Naive thymus-derived CD4-positive, alpha-beta T cell (primary cell): ENCODE results near the gene C4A. TPM values are rescaled to one million over a fixed set of nuclear protein-coding genes. Genes with fewer than 3 reads are reported as not detected.
"Not testable (repeated sequence)": the region's sequence is repeated elsewhere in the genome, so short reads cannot be mapped to it uniquely, and the experiment has no call there.

Source experiments
- ATAC-seq: fragments of 150-1000 bp; cut with Tn5 transposase; 2 replicates; pipeline ENCODE4 v1.10.0; 2021; ENCODE audit warnings: mild to moderate bottlenecking, moderate library complexity
- CTCF ChIA-PET: fragments of 350-600 bp; sonication (Branson Sonifier 250); formaldehyde crosslinking; loops from one replicate; lab custom pipeline; 2021; ENCODE audit warnings: antibody characterized with exemption; lab: Charles Lee
- POLR2A ChIA-PET: fragments of 350-600 bp; sonication (Branson Sonifier 250); formaldehyde crosslinking; loops from one replicate; lab custom pipeline; 2021; ENCODE audit warnings: antibody characterized with exemption, inconsistent platforms; lab: Charles Lee
- DNase-seq, 9 donors: peaks; one replicate each; pipeline versions ENCODE4 v3.0.0 to v3.0.0-alpha.2; 2020 to 2022; ENCODE audit warnings: mixed read lengths in 1 of 9
- H3K27ac ChIP-seq: one replicate; pipeline ENCODE4 v1.7.0; 2013; ENCODE audit warnings: mild to moderate bottlenecking, low read depth, low read length, moderate library complexity
- H3K27me3 ChIP-seq, 2 donors: one replicate each; pipeline ENCODE4 v1.7.0; 2013; ENCODE audit warnings: low read length in 2 of 2, mild to moderate bottlenecking in 2 of 2, moderate library complexity in 2 of 2; ENCODE audit not compliant: control insufficient read depth in 2 of 2, insufficient read depth in 2 of 2
- H3K36me3 ChIP-seq, 3 experiments: 1 replicate in 2 of 3; 2 replicates in 1 of 3; pipeline ENCODE4 v1.7.0; 2013; ENCODE audit warnings: low read length in 3 of 3, mild to moderate bottlenecking in 3 of 3, moderate library complexity in 1 of 3; ENCODE audit not compliant: insufficient read depth in 3 of 3, control insufficient read depth in 2 of 3
- H3K4me1 ChIP-seq, 2 donors: one replicate each; pipeline ENCODE4 v1.7.0; 2013; ENCODE audit warnings: low read length in 2 of 2, mild to moderate bottlenecking in 2 of 2, moderate library complexity in 1 of 2; ENCODE audit not compliant: control insufficient read depth in 2 of 2, insufficient read depth in 2 of 2
- H3K4me3 ChIP-seq: 2 replicates; pipeline ENCODE4 v1.7.0; 2013; ENCODE audit warnings: mild to moderate bottlenecking, low read length
- H3K9me3 ChIP-seq, 3 experiments: 1 replicate in 2 of 3; 2 replicates in 1 of 3; pipeline ENCODE4 v1.7.0; 2013; ENCODE audit warnings: low read length in 3 of 3; ENCODE audit not compliant: control insufficient read depth in 2 of 3
- H3K27ac Mint-ChIP-seq, 9 donors: one replicate each; pipeline ENCODE4 v1.8.0; 2020 to 2022; ENCODE audit warnings: mixed read lengths in 9 of 9, mild to moderate bottlenecking in 8 of 9, moderate library complexity in 5 of 9, inconsistent platforms in 2 of 9
- H3K27me3 Mint-ChIP-seq, 5 donors: one replicate each; pipeline ENCODE4 v1.8.0; 2021 to 2022; ENCODE audit warnings: mixed read lengths in 5 of 5, mild to moderate bottlenecking in 1 of 5
- H3K36me3 Mint-ChIP-seq, 5 donors: one replicate each; pipeline ENCODE4 v1.8.0; 2020 to 2022; ENCODE audit warnings: mixed read lengths in 5 of 5, mild to moderate bottlenecking in 3 of 5, inconsistent platforms in 1 of 5
- H3K4me1 Mint-ChIP-seq, 7 donors: one replicate each; pipeline ENCODE4 v1.8.0; 2020 to 2022; ENCODE audit warnings: mixed read lengths in 7 of 7, mild to moderate bottlenecking in 3 of 7, inconsistent platforms in 1 of 7
- H3K4me3 Mint-ChIP-seq, 10 donors: one replicate each; pipeline ENCODE4 v1.8.0; 2020 to 2022; ENCODE audit warnings: mild to moderate bottlenecking in 10 of 10, mixed read lengths in 10 of 10, moderate library complexity in 6 of 10, inconsistent platforms in 2 of 10
- H3K9me3 Mint-ChIP-seq, 11 donors: one replicate each; pipeline ENCODE4 v1.8.0; 2020 to 2022; ENCODE audit warnings: mixed read lengths in 11 of 11, mild to moderate bottlenecking in 4 of 11, inconsistent platforms in 1 of 11, moderate library complexity in 1 of 11
- intact Hi-C, 2 donors: fragments of 100-400 bp; cut with micrococcal nuclease; formaldehyde crosslinking; loops; one replicate each; pipeline ENCODE4 v1.15.1; 2023
- polyA plus RNA-seq, 2 donors: library from polyadenylated mRNA; unstranded; fragments of 300-500 nt; fragmentation: Illumina TruSeq; gene quantifications; one replicate each; pipeline ENCODE4 v1.2.3, GENCODE V29; 2021
- total RNA-seq, 6 experiments: library from RNA in 5 of 6; stranded (reverse) in 5 of 6; gene quantifications; 1 replicate in 5 of 6; 2 replicates in 1 of 6; pipeline ENCODE4 v1.2.3 and lab custom pipeline; 2021 to 2026

C4A gene
- total RNA-seq (1 to 10 TPM; 3.2 to 9.0 (median 8.0) TPM), polyA plus RNA-seq (not detected), total RNA-seq (lab: John Stamatoyannopoulos, UW) (1.9 reads per million, percentile 8 among the genes with 10 or more reads in this experiment)

DNA sequence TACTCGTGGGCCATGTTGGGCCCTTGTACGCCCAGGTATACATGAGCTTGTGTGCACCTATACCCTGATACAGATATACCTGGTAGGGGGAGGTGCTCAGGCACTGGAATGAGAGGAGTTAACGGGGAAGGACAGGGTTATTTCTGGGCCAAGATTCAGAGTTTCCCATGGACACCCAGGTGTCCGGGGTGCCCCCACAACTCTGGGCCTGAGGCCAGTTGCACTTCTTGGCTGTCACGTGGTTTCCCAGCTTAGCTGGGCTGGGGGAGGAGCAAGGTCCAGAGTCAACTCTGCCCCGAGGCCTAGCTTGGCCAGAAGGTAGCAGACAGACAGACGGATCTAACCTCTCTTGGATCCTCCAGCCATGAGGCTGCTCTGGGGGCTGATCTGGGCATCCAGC, at the start of gene C4A:
C4A (plus strand) TSS at position 314 of the 400 bp plus-strand sequence; CDS start at position 365, 51 bp downstream.
- H3K36me3 Mint-ChIP-seq = not testable (repeated sequence)

DNA sequence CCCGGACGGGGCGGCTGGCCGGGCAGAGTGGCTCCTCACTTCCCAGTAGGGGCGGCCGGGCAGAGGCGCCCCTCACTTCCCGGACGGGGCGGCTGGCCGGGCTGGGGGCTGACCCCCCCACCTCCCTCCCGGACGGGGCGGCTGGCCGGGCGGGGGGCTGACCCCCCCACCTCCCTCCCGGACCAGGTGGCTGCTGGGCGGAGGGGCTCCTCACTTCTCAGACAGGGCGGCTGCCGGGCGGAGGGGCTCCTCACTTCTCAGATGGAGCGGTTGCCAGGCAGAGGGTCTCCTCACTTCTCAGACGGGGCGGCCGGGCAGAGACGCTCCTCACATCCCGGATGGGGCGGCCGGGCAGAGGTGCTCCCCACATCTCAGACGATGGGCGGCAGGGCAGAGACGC, 49.7 kb upstream of the C4A start:
- H3K4me3 ChIP-seq, intact Hi-C loops, H3K4me1 Mint-ChIP-seq, H3K36me3 Mint-ChIP-seq, H3K36me3 ChIP-seq, H3K27ac Mint-ChIP-seq, H3K27me3 Mint-ChIP-seq, H3K9me3 Mint-ChIP-seq, CTCF ChIA-PET, ATAC-seq, H3K27me3 ChIP-seq, H3K27ac ChIP-seq, H3K9me3 ChIP-seq, DNase-seq, H3K4me3 Mint-ChIP-seq, POLR2A ChIA-PET, H3K4me1 ChIP-seq: not testable (repeated sequence)

More for the DNA sequence above, at the start of gene C4A:
- POLR2A ChIA-PET, H3K27ac Mint-ChIP-seq, H3K36me3 ChIP-seq, H3K27me3 Mint-ChIP-seq, H3K9me3 ChIP-seq, H3K27ac ChIP-seq, H3K4me3 ChIP-seq, DNase-seq, H3K4me3 Mint-ChIP-seq, H3K27me3 ChIP-seq, H3K9me3 Mint-ChIP-seq, CTCF ChIA-PET, intact Hi-C loops, ATAC-seq: not testable (repeated sequence)
- H3K4me1 Mint-ChIP-seq = peaks cover 6 to 23% (median 19%) of the 10 kb centered on the region in 7 donors
- peaks cover 0 to 19% of the 10 kb centered on the region in 2 donors for H3K4me1 ChIP-seq

DNA sequence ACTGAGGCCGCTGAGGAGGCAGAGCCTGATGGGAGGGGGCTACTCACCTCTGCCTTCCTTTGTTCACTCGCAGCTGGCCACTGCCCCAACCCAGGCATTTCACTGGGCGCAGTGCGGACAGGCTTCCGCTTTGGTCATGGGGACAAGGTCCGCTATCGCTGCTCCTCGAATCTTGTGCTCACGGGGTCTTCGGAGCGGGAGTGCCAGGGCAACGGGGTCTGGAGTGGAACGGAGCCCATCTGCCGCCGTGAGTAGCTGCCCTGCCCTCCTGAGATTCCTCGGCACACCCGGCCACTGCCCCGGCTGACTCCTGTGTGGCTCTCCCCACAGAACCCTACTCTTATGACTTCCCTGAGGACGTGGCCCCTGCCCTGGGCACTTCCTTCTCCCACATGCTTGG, 48.3 kb upstream of the C4A start:
- CTCF ChIA-PET = no interaction called here

DNA sequence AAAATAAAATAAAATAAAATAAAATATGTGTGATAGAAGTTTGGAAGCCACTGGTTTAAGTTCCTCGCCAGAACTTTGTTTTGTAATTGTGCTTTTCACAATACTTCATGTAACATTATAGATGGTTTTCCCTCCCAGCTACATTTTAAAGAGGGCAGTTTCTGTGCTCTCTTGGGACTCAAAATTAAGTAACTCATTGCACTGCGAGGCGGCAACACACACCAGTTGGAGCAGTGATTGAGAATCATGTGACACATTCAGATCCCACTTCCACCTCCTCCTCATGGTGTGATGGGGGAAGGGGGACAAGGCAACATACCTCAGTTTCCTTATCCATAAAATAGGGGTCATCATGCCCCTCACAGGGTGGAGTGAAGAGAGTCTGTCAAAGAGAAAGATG, 46.8 kb upstream of the C4A start:
- H3K4me3 Mint-ChIP-seq = no peak overlapping the region
- intact Hi-C loops = no loop called here
- ChIA-PET CTCF (no interaction called here), POLR2A (interaction anchor here (1.0 kb wide), 1 partner anchor 33 kb away, joined by 3 read pairs; the partner anchor contains the start of gene ZBTB12)
- peaks cover 0 to 5% (median 0%) of the 10 kb centered on the region in 5 donors for H3K27me3 Mint-ChIP-seq
- no peaks in the 10 kb centered on the region for H3K36me3 ChIP-seq
- ATAC-seq (no peak), DNase-seq (no peak)
- no peak overlapping the region for H3K27ac ChIP-seq
- H3K27me3 ChIP-seq = no peaks in the 10 kb centered on the region
- no peaks in the 10 kb centered on the region for H3K4me1 ChIP-seq
- H3K4me3 ChIP-seq = no peak overlapping the region
- no peaks in the 10 kb centered on the region for H3K36me3 Mint-ChIP-seq
- no peak overlapping the region for H3K27ac Mint-ChIP-seq
- peaks cover 0 to 2% (median 0%) of the 10 kb centered on the region in 7 donors for H3K4me1 Mint-ChIP-seq
- H3K9me3 Mint-ChIP-seq = no peaks in the 10 kb centered on the region
- H3K9me3 ChIP-seq = no peaks in the 10 kb centered on the region

More for the DNA sequence above, 48.3 kb upstream of the C4A start:
- no peak overlapping the region for H3K4me3 ChIP-seq
- Mint-ChIP-seq H3K36me3 (no peaks in the 10 kb centered on the region), H3K27ac (no peak overlapping the region), H3K4me1 (peaks cover 0 to 2% (median 0%) of the 10 kb centered on the region in 7 donors), H3K27me3 (peaks cover 0 to 5% (median 0%) of the 10 kb centered on the region in 5 donors), H3K9me3 (no peaks in the 10 kb centered on the region), H3K4me3 (no peak overlapping the region)
- DNase-seq = no peak
- no peak overlapping the region for H3K27ac ChIP-seq
- no peaks in the 10 kb centered on the region for H3K9me3 ChIP-seq
- no peaks in the 10 kb centered on the region for H3K4me1 ChIP-seq
- H3K36me3 ChIP-seq = no peaks in the 10 kb centered on the region
- intact Hi-C loops = no loop called here
- no peak for ATAC-seq
- no peaks in the 10 kb centered on the region for H3K27me3 ChIP-seq
- POLR2A ChIA-PET = no interaction called here

DNA sequence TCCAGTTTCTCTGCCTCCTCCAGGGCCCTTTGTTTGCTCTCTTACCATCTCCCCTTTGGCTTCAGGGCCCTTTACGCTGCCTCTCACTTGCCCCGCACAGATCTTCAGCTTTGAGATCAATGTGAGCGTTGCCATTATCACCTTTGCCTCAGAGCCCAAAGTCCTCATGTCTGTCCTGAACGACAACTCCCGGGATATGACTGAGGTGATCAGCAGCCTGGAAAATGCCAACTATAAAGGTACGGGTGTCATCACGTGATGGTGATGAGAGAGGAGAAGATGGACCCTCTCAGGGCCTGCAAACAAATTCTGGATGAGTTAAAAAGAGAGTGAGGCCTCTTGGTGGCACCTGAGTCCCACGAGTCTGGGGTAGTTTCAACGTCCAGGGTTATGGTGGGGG, 46.0 kb upstream of the C4A start:
- ATAC-seq = no peak
- no peak overlapping the region for H3K27ac Mint-ChIP-seq

GRCh38 chr6:31940256-31940664, 41.6 kb upstream of the C4A start:
- H3K27ac ChIP-seq = no peak overlapping the region
- peaks cover 0 to 6% (median 0%) of the 10 kb centered on the region in 7 donors for H3K4me1 Mint-ChIP-seq
- H3K9me3 ChIP-seq = no peaks in the 10 kb centered on the region
- no peaks in the 10 kb centered on the region for H3K9me3 Mint-ChIP-seq
- no peaks in the 10 kb centered on the region for H3K27me3 ChIP-seq
- H3K36me3 Mint-ChIP-seq = no peaks in the 10 kb centered on the region
- peaks cover 0 to 11% (median 7%) of the 10 kb centered on the region in 5 donors for H3K27me3 Mint-ChIP-seq
- no peaks in the 10 kb centered on the region for H3K4me1 ChIP-seq
- ATAC-seq = no peak
- no peak overlapping the region for H3K27ac Mint-ChIP-seq
- H3K36me3 ChIP-seq = no peaks in the 10 kb centered on the region
- ChIA-PET POLR2A (no interaction called here), CTCF (no interaction called here)
- H3K4me3 Mint-ChIP-seq = no peak overlapping the region
- intact Hi-C loops = no loop called here
- no peak overlapping the region for H3K4me3 ChIP-seq
- DNase-seq = no peak

More for the DNA sequence above, 46.0 kb upstream of the C4A start:
- Histone ChIP-seq H3K4me3 (no peak overlapping the region), H3K27me3 (no peaks in the 10 kb centered on the region), H3K27ac (no peak overlapping the region), H3K36me3 (no peaks in the 10 kb centered on the region), H3K9me3 (no peaks in the 10 kb centered on the region), H3K4me1 (no peaks in the 10 kb centered on the region)
- ChIA-PET POLR2A (no interaction called here), CTCF (interaction anchor here (1.0 kb wide), 1 partner anchor 17 kb away, joined by 3 read pairs; no protein-coding TSS in a partner anchor)
- H3K36me3 Mint-ChIP-seq = no peaks in the 10 kb centered on the region
- DNase-seq = no peak
- H3K4me1 Mint-ChIP-seq = peaks cover 0 to 2% (median 0%) of the 10 kb centered on the region in 7 donors
- H3K9me3 Mint-ChIP-seq = no peaks in the 10 kb centered on the region
- no peak overlapping the region for H3K4me3 Mint-ChIP-seq
- intact Hi-C loops = no loop called here
- H3K27me3 Mint-ChIP-seq = peaks cover 0 to 7% (median 0%) of the 10 kb centered on the region in 5 donors

DNA sequence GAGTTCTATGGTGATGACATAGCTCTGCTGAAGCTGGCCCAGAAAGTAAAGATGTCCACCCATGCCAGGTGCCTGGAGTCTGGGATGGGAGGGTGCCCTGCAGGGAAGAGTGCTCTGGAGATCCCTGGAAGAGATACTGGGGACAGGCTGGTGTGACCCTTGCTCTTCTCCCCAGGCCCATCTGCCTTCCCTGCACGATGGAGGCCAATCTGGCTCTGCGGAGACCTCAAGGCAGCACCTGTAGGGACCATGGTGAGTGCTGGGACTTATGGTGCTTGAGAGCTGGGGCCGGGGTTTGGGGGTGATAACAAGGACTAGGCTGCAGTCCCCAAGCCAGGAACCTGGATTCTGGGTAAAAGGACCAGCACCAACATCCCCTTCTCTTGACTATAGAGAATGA, 38.1 kb upstream of the C4A start:
- H3K4me3 ChIP-seq = no peak overlapping the region

More for the DNA sequence above, 38.1 kb upstream of the C4A start:
- no peaks in the 10 kb centered on the region for H3K36me3 ChIP-seq
- intact Hi-C loops = no loop called here
- Mint-ChIP-seq H3K4me1 (peaks cover 0 to 10% (median 0%) of the 10 kb centered on the region in 7 donors), H3K9me3 (no peaks in the 10 kb centered on the region), H3K36me3 (no peaks in the 10 kb centered on the region), H3K27me3 (peaks cover 0 to 14% (median 7%) of the 10 kb centered on the region in 5 donors), H3K27ac (no peak overlapping the region), H3K4me3 (no peak overlapping the region)
- ChIA-PET POLR2A (no interaction called here), CTCF (interaction anchor here (1.6 kb wide), 1 partner anchor 9 kb away, joined by 5 read pairs; no protein-coding TSS in a partner anchor)
- ATAC-seq (no peak), DNase-seq (no peak)
- H3K27me3 ChIP-seq = no peaks in the 10 kb centered on the region
- H3K4me1 ChIP-seq = no peaks in the 10 kb centered on the region
- H3K9me3 ChIP-seq = no peaks in the 10 kb centered on the region
- no peak overlapping the region for H3K27ac ChIP-seq
